Endothelial cell of umbilical vein (primary cell): ENCODE data around the gene TVP23A. TPM values are rescaled to one million over a fixed set of nuclear protein-coding genes. Genes with fewer than 3 reads are reported as not detected.

Experiments used
- BruUV-seq: library from RNA; stranded (reverse); fragments of 400-500 nt; replicated peaks from 2 replicates; lab custom pipeline; 2021; lab: Mats Ljungman, UMichigan
- CTCF ChIA-PET: fragments of 300-600, 350-600 bp; sonication (Branson Sonifier 250); formaldehyde crosslinking; loops from one replicate; lab custom pipeline; 2021; ENCODE audit warnings: antibody characterized with exemption, inconsistent platforms; lab: Charles Lee
- POLR2A ChIA-PET: fragments of 300-600, 350-600 bp; sonication (Branson Sonifier 250); formaldehyde crosslinking; loops from one replicate; lab custom pipeline; 2021; ENCODE audit warnings: antibody characterized with exemption, inconsistent platforms; lab: Charles Lee
- DNase-seq: peaks from one replicate; pipeline ENCODE4 v3.0.0-alpha.2; 2011; ENCODE audit warnings: low read depth, low spot score
- FAIRE-seq: peaks from 2 replicates; lab custom pipeline; 2011; peaks lifted over from hg19 to GRCh38; lab: Jason Lieb, UNC
- H2AFZ ChIP-seq: 2 replicates; pipeline ENCODE4 v1.6.0; 2012; ENCODE audit warnings: low read depth, low read length, control low read depth, inconsistent platforms
- H3K27ac ChIP-seq: 2 replicates; pipeline ENCODE4 v1.5.1; 2011; ENCODE audit warnings: low read depth, mild to moderate bottlenecking, control low read depth, low read length, moderate library complexity; ENCODE audit not compliant: insufficient read depth
- H3K27me3 ChIP-seq, 2 experiments: 2 replicates each; pipeline versions ENCODE4 v1.6.0 to v1.6.1; 2011; ENCODE audit warnings: low read length in 2 of 2, mixed read lengths in 1 of 2; ENCODE audit not compliant: control insufficient read depth in 2 of 2, insufficient read depth in 2 of 2
- H3K36me3 ChIP-seq, 2 experiments: 2 replicates in 1 of 2; 3 replicates in 1 of 2; pipeline ENCODE4 v1.5.1; 2011; ENCODE audit warnings: low read length in 2 of 2, mild to moderate bottlenecking in 1 of 2, moderate library complexity in 1 of 2; ENCODE audit not compliant: control insufficient read depth in 2 of 2, insufficient read depth in 2 of 2; ENCODE audit errors: extremely low read depth in 1 of 2
- H3K4me1 ChIP-seq: 3 replicates; pipeline ENCODE4 v1.5.1; 2011; ENCODE audit warnings: mild to moderate bottlenecking, low read length; ENCODE audit not compliant: control insufficient read depth, insufficient read depth; ENCODE audit errors: extremely low read depth
- H3K4me2 ChIP-seq: 2 replicates; pipeline ENCODE4 v1.6.1; 2011; ENCODE audit warnings: low read length, control low read depth, mixed read lengths; ENCODE audit not compliant: insufficient read depth
- H3K4me3 ChIP-seq, 3 experiments: fragments of 200-600 bp in 1 of 3; sonication (generic), shearing (Covaris generic) in 1 of 3; replicated peaks in 1 of 3; 2 replicates each; pipeline ENCODE4 v1.5.1; 2011 to 2016; ENCODE audit warnings: control low read depth in 3 of 3, low read length in 3 of 3, mild to moderate bottlenecking in 2 of 3, inconsistent platforms in 1 of 3, low read depth in 1 of 3, moderate library complexity in 1 of 3; ENCODE audit not compliant: insufficient read depth in 1 of 3
- H3K79me2 ChIP-seq: 2 replicates; pipeline ENCODE4 v1.6.0; 2012; ENCODE audit warnings: low read length, inconsistent platforms; ENCODE audit not compliant: control insufficient read depth, insufficient read depth
- H3K9ac ChIP-seq: replicated peaks from 2 replicates; pipeline ENCODE3; 2011; ENCODE audit warnings: low read length, control low read depth; ENCODE audit not compliant: insufficient read depth; ENCODE audit errors: extremely low read depth
- H3K9me1 ChIP-seq: replicated peaks from 3 replicates; pipeline ENCODE4 v1.6.0; 2011; ENCODE audit warnings: mild to moderate bottlenecking, low read length; ENCODE audit not compliant: control insufficient read depth, insufficient read depth; ENCODE audit errors: extremely low read depth
- H3K9me3 ChIP-seq: replicated peaks from 2 replicates; pipeline ENCODE4 v1.5.1; 2012; ENCODE audit warnings: low read length, inconsistent platforms; ENCODE audit not compliant: control insufficient read depth, insufficient read depth
- H4K20me1 ChIP-seq: replicated peaks from 2 replicates; pipeline ENCODE3; 2011; ENCODE audit warnings: mild to moderate bottlenecking, low read length; ENCODE audit not compliant: control insufficient read depth, insufficient read depth; ENCODE audit errors: extremely low read depth
- EZH2 ChIP-seq: IDR thresholded peaks from 2 replicates; pipeline ENCODE4 v1.6.1; 2012; ENCODE audit warnings: borderline replicate concordance, low read depth, mild to moderate bottlenecking, moderate library complexity, low read length, inconsistent platforms; ENCODE audit not compliant: severe bottlenecking
- FOS ChIP-seq: IDR thresholded peaks from 2 replicates; pipeline ENCODE4 v1.6.1; 2011; ENCODE audit warnings: mild to moderate bottlenecking, low read length, moderate library complexity, borderline replicate concordance; ENCODE audit not compliant: insufficient read depth
- GATA2 ChIP-seq: IDR thresholded peaks from 2 replicates; pipeline ENCODE4 v1.7.0; 2011; ENCODE audit warnings: low read depth, mild to moderate bottlenecking, moderate library complexity, mixed read lengths, low read length; ENCODE audit not compliant: insufficient read length, insufficient read depth
- JUN ChIP-seq: IDR thresholded peaks from 2 replicates; pipeline ENCODE4 v1.6.1; 2011; ENCODE audit warnings: borderline replicate concordance, low read depth; ENCODE audit not compliant: insufficient read length, insufficient read depth
- MYC ChIP-seq: IDR thresholded peaks from one replicate; pipeline ENCODE4 v1.6.1; 2011; ENCODE audit warnings: mild to moderate bottlenecking, low read depth, low read length
- POLR2A ChIP-seq: IDR thresholded peaks from 2 replicates; pipeline ENCODE4 v1.6.1; 2012; ENCODE audit warnings: low read depth, mild to moderate bottlenecking, control low read depth, low read length
- POLR2AphosphoS5 ChIP-seq: IDR thresholded peaks from 2 replicates; pipeline ENCODE4 v1.6.1; 2012; ENCODE audit warnings: low read depth, mild to moderate bottlenecking, control low read depth, low read length, moderate library complexity; ENCODE audit not compliant: insufficient read depth
- dilution Hi-C: fragments of 300-500 bp; cut with MboI; formaldehyde crosslinking; loops from one replicate; pipeline ENCODE4 v1.15.0; 2019; ENCODE audit warnings: low sequenced_read_pairs; ENCODE audit not compliant: extremely low pct_ligation_motif_present
- intact Hi-C: fragments of 100-400 bp; cut with micrococcal nuclease; formaldehyde crosslinking; loops from one replicate; pipeline ENCODE4 v1.10.0; 2022
- polyA plus RNA-seq, 4 experiments: library from polyadenylated mRNA; depleted of rRNA in 3 of 4; stranded (reverse) in 3 of 4; unstranded in 1 of 4; fragments of >200 nt; gene quantifications; 2 replicates each; pipeline versions ENCODE4 v1.2.1 to v1.2.3, GENCODE V29; 2011 to 2012; ENCODE audit warnings: missing spikeins in 1 of 4
- total RNA-seq: library from RNA; stranded (reverse); gene quantifications from 2 replicates; pipeline ENCODE4 v1.2.3, GENCODE V29; 2021
- TF ChIP-seq, protein P1 (sequence below): IDR thresholded peaks from 2 replicates; pipeline ENCODE4 v1.6.1; 2011; ENCODE audit not compliant: insufficient read depth, insufficient read length
- TF ChIP-seq, protein P2 (sequence below), 2 donors: IDR thresholded peaks; 1 replicate in 1 of 2; 2 replicates in 1 of 2; pipeline ENCODE4 v1.5.1; 2011; ENCODE audit warnings: low read length in 2 of 2, mild to moderate bottlenecking in 2 of 2, moderate library complexity in 2 of 2, control low read depth in 1 of 2, inconsistent platforms in 1 of 2, low read depth in 1 of 2; ENCODE audit not compliant: insufficient read depth in 1 of 2; ENCODE audit errors: extremely low read depth in 1 of 2

Gene TVP23A
- total and polyA plus RNA-seq, 2 donors (not counting 3 experiments of a cell fraction or from before 2014, with no cell fraction given), result not detected

DNA sequence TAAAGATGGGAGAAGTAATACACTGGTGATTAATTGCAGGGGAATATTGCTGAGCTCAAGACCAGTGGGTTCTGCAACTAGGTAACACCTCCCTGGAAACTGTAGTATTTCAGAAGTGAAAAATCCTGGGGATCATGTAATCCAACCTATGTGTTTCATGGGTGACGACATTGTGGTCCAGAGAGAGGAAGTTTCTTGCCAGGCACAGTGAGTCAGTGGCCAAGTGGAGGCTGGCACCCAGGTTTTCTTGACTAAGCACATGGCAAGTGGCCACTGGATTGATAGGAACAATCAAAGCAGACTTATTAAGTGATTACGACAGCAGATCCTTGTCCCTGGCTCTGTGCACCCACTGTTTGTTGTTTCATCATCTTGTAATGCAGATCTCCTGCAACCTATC is 43.8 kb upstream of the TVP23A start:
- no peak overlapping the region for H3K27ac ChIP-seq
- H3K4me2 ChIP-seq, result no peak overlapping the region
- ChIA-PET POLR2A (no interaction called here), CTCF (no interaction called here)
- TF ChIP-seq JUN, result no peak
- TF ChIP-seq, protein P1, sequence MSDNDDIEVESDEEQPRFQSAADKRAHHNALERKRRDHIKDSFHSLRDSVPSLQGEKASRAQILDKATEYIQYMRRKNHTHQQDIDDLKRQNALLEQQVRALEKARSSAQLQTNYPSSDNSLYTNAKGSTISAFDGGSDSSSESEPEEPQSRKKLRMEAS, result no peak
- TF ChIP-seq, protein P2, sequence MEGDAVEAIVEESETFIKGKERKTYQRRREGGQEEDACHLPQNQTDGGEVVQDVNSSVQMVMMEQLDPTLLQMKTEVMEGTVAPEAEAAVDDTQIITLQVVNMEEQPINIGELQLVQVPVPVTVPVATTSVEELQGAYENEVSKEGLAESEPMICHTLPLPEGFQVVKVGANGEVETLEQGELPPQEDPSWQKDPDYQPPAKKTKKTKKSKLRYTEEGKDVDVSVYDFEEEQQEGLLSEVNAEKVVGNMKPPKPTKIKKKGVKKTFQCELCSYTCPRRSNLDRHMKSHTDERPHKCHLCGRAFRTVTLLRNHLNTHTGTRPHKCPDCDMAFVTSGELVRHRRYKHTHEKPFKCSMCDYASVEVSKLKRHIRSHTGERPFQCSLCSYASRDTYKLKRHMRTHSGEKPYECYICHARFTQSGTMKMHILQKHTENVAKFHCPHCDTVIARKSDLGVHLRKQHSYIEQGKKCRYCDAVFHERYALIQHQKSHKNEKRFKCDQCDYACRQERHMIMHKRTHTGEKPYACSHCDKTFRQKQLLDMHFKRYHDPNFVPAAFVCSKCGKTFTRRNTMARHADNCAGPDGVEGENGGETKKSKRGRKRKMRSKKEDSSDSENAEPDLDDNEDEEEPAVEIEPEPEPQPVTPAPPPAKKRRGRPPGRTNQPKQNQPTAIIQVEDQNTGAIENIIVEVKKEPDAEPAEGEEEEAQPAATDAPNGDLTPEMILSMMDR (IDR thresholded peaks at IDR 0.05; ENCODE audit: extremely low read depth in 1 of 2, insufficient read depth in 1 of 2, low read depth in 1 of 2, low read length in 2 of 2), result no peak
- dilution Hi-C loops (no loop called here), intact Hi-C loops (no loop called here)
- no peaks in the 10 kb centered on the region for H3K4me1 ChIP-seq
- H3K9me1 ChIP-seq, result no peaks in the 10 kb centered on the region
- H3K79me2 ChIP-seq, result no peaks in the 10 kb centered on the region
- no peaks in the 10 kb centered on the region for H3K27me3 ChIP-seq
- BruUV-seq, result no TSS peak
- no peak overlapping the region for H3K9ac ChIP-seq
- no peaks in the 10 kb centered on the region for H3K36me3 ChIP-seq
- H4K20me1 ChIP-seq, result no peaks in the 10 kb centered on the region
- H3K4me3 ChIP-seq, result no peak overlapping the region
- no peaks in the 10 kb centered on the region for H3K9me3 ChIP-seq
- no peak for DNase-seq
- FAIRE-seq, result no peak
- H2AFZ ChIP-seq, result no peak overlapping the region

DNA sequence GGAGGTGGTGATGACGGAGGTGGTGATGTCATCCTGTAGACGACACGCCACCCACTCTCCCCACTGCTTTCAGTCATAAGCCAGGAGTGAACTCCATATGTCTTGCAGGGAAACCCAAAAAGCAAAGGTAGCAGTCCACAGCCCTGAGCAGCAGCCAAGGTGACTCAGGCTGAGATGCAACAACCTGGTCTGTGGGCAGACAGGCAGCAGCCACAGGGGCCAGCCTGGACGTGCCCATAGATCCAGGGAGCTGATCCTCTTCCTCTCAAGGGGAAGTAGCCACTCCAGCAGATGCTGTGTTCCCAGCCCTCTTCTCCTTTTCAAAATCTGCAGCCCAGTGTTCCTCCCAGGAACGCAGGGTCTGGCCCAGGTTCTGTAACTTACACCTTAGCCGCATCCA is 41.1 kb upstream of the TVP23A start:
- Histone ChIP-seq H3K4me2 (no peak overlapping the region), H3K27me3 (no peaks in the 10 kb centered on the region), H3K9ac (no peak overlapping the region), H4K20me1 (no peaks in the 10 kb centered on the region), H3K9me1 (no peaks in the 10 kb centered on the region), H2AFZ (no peak overlapping the region), H3K4me3 (no peak overlapping the region), H3K9me3 (no peaks in the 10 kb centered on the region), H3K79me2 (no peaks in the 10 kb centered on the region), H3K27ac (no peak overlapping the region), H3K36me3 (no peaks in the 10 kb centered on the region), H3K4me1 (no peaks in the 10 kb centered on the region)
- TF ChIP-seq JUN, result no peak
- TF ChIP-seq MYC, result no peak
- TF ChIP-seq, protein P1, result no peak
- TF ChIP-seq POLR2AphosphoS5, result no peak
- TF ChIP-seq EZH2, result no peak
- TF ChIP-seq GATA2, result no peak
- TF ChIP-seq FOS, result no peak
- no peak for TF ChIP-seq POLR2A
- TF ChIP-seq, protein P2 (IDR thresholded peaks at IDR 0.05; ENCODE audit: extremely low read depth in 1 of 2, insufficient read depth in 1 of 2, low read depth in 1 of 2, low read length in 2 of 2), result no peak
- POLR2A ChIA-PET, result no interaction called here
- intact Hi-C loops (no loop called here), dilution Hi-C loops (no loop called here)
- FAIRE-seq, result no peak
- no peak for DNase-seq
- no TSS peak for BruUV-seq
- CTCF ChIA-PET, result no interaction called here
